UCSD-AML1 (cell line): ENCODE data around the gene GFRAL.
"Not testable (repeated sequence)": the region's sequence is repeated elsewhere in the genome, so short reads cannot be mapped to it uniquely, and the experiment has no call there.

ENCODE experiments used
- DNase-seq: peaks from one replicate; lab custom pipeline; 2025; ENCODE audit not compliant: unreplicated experiment; lab: John Stamatoyannopoulos, UW

The GFRAL gene

GRCh38 chr6:55327169-55327568 lies at the start of gene GFRAL:
GFRAL (plus strand) TSS chr6:55327469; CDS start chr6:55327555, 86 bp downstream.
- no peak for DNase-seq

DNA sequence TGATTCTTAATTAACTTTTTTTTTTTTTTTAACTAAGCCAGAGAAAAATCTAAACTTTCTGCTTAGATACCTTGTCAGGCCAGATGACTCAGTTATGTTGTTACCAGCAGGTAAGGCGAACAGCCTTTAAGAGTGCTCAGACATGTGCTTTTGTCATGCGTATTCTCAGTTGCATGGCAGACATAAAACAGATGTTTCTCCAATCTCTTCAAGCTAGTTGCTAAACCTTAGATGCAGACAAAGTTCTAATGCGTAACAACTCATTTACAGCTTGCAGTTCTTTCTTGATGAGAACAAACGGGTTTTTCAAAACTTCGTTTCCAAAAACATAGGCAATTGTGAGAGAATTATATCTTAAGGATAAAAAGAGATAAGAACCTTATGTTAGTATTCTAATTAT lies 49.6 kb upstream of the GFRAL start:
- no peak for DNase-seq

- no peak for DNase-seq
Measured at GRCh38 chr6:55281215-55281614, 46.1 kb upstream of the GFRAL start.

- DNase-seq, result no peak
Measured at GRCh38 chr6:55282115-55282514, 45.2 kb upstream of the GFRAL start.

DNA sequence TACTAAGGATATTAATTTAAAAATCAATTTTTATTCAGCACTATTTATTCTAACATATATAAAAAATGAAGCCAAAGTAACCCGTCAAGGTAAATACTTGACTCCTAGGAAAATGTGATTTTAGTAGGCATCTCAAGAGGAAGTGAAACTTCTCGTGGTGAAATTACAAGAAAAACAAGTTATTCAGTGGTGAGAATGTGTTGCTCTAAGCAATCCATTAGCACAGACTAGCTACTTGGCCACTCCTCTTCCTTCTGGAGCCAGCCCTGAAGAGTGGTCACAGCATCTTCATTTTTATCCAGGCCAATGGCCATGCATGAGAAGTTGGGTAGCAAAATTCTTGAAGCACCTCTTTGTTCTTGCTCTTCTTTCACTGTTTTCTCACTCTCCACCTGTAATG lies 40.4 kb upstream of the GFRAL start:
- DNase-seq, result no peak

DNA sequence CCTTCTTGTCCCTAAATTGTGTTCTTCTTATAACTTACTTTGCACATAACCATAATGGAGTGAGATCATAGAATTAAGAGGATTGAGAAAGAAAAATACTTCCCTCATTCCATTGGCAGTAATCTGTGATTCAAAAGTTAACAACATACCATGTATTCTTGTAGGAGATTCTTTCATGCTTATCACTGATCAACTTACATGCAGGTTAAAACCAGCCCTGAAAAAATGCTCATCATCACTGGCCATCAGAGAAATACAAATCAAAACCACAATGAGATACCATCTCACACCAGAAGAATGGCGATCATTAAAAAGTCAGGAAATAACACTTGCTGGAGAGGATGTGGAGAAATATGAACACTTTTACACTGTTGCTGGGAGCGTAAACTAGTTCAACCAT lies 36.5 kb upstream of the GFRAL start:
- DNase-seq, result no peak

DNA sequence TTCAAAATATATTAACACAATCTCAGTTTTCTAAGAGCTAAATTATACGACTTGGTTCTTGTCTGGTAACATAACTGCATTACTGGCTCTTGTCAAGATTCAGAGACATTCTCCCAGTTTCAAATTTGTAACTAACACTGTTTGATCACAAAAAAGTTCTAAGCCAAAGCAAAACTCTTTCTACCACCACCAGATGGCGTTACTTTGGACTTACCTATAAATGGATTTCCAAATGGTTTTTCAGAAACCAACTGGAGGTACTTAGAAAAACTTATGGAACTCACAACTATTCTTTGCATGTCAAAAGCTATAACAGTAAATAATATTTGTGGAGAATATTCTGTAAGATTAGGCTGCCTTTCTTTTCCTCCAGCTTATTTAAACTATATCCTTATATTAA lies 34.2 kb upstream of the GFRAL start:
- DNase-seq, result no peak

GRCh38 chr6:55297214-55297613 lies 30.1 kb upstream of the GFRAL start:
- DNase-seq, result not testable (repeated sequence)

- DNase-seq, result no peak
Measured at GRCh38 chr6:55299286-55299985, 27.8 kb upstream of the GFRAL start.

- no peak for DNase-seq
Measured at GRCh38 chr6:55304747-55305146, 22.5 kb upstream of the GFRAL start.

GRCh38 chr6:55319961-55320695 lies 7.1 kb upstream of the GFRAL start:
- DNase-seq, result no peak

- DNase-seq, result no peak
Measured at GRCh38 chr6:55320696-55321086, 6.6 kb upstream of the GFRAL start.

DNA sequence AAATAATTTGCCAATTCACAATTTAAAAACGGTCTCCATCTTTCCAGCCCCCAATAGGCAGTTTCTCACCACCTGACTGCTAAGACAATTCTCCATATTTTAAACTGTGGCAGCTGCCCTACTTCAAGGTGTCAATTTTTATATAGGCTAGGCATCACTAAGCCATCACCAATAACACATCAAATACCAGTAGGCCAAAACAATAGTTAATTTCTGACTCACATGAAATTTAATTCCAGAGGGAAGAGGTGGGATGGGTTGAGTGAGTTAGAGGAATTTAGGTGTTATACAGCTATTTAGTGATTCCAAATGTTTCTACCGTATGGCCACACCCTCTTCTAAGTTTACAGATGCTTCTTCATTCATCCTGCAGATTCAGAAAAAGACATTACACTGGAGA lies 49.9 kb downstream of the GFRAL start:
- no peak for DNase-seq

DNA sequence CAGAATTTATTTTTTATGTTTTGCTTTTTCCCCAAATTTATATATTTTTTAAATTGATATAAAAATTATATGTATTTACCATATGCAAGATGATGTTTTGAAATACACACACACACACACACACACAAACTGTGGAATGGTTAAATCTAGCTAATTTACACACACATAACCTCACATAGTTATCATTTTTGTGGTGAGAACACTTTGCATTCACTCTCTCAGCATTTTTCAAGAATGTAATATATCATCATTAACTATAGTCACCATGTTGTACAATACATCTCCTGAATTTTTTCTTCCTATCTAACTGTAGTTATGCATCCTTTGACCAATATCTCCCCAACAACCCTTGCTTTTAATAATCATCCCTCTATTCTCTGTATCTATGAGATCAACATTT lies 52.2 kb downstream of the GFRAL start:
- DNase-seq, result no peak

DNA sequence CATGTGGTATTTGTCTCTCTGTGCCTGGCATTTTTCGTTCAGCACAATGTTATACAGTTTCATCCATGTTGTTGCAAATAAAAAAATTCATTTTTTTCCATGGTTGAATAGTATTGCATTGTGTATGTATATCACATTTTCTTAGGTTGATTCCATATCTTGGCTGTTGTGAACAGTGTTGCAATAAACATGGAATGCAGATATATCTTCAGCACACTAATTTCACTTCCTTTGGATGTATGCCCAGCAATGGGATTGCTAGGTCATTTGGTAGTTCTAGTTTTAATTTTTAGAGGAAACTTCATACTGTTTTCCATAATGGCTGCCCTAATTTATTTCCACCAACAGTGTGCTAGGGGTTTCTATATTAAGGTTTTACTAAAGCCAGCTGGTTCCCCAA lies 52.6 kb downstream of the GFRAL start:
- DNase-seq, result no peak

GRCh38 chr6:55388211-55388610 lies 60.9 kb downstream of the GFRAL start:
- DNase-seq, result no peak

DNA sequence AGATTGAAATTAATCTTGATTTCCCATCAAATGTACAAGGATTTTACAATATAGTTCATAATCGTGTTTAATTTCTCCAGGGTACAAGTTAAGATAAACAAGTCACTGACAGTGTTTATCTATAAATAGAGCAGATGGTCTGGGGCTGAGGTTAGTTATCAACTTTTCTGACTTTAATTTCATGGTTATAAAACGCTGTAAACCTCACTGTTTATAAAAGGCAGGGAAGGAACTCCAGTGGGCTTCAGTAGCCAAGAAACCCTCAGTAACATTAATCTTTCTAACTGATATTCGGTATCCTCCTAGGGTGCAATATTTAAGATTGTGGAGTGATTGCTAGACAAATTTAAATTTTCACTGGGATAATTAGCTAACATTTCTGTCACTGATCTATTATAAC lies 68.6 kb downstream of the GFRAL start:
- no peak for DNase-seq

GRCh38 chr6:55397986-55398385 lies 70.7 kb downstream of the GFRAL start:
- DNase-seq, result no peak

GRCh38 chr6:55399351-55399750 lies 72.1 kb downstream of the GFRAL start:
- no peak for DNase-seq

DNA sequence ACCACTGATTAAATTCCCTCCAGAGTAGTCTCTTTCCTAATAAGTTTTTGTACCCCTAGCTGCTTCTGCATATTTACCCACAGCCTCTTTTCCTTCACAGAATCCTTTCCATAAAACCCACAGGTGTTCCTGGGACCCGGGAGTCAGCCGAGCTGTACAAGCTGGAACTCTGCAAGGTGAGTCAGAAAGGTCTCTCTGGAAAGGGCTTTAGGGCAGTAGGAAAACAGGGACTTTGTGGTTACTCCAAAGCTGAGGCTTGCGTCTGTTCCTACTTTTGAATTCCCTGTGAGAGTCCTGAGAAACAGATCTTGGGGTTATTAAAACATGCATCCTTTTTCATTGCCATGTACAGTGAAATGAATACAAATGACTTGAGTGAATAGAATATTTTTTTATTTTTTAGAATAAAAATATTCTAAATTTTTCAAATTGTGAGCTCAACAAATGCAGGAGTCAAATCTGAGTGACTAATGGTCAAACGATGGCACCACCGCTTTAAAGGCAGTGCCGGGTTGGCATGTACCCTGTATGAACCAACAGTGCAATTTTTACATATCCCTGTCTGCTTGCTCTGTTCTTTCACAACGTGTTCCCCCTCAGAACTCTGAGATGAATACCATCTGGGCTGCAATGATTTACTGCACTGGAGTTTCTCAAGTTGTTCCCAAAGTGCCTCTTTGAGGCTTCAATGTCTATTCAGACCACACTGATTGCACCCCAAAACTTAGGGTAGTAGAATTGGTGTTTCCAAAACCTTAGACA lies 78.4 kb downstream of the GFRAL start:
- DNase-seq, result no peak

DNA sequence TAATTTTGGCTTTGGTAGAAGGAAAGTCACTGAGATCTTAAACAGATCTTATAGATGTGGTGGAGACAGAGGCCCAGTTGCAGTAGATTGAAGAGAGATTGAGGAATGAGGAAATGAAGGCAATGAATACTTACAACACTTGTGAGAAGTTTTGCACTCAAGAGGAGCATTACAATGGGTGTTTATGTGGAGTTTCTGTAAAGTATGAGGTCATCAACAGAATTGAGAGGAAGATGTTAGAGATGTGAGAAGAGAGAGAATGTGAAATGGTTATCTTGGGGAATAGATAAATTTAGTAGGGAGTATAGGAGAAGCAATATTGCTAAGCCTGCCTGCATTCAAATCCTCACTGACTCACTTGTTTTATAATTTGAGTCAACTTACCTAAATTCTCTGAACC lies 83.4 kb downstream of the GFRAL start:
- no peak for DNase-seq

DNA sequence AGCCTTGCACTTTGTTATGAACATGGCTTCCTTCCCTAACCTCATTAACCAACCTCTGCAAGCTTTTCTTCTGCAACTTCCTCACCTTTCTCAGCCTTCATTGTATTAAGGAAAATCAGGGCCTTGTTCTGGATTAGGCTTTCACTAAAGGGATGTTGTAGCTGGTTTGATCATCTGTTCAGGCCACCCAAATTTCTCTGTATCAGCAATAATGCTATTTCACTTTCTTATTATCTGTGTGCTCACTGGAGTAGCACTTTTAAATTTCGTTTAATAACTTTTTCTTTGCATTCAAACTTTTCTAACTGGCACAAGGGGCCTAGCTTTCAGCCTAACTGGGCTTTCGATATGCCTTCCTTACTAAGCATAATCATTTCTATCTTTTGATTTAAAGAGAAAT lies 96.7 kb downstream of the GFRAL start:
- DNase-seq, result no peak
